Heart left ventricle (tissue), 16 donors: ENCODE results near the gene KRT2. TPM values are rescaled to one million over a fixed set of nuclear protein-coding genes. Genes with fewer than 3 reads are reported as not detected.

ENCODE experiments used
- ATAC-seq, 4 donors: fragments of 200-7000 bp; cut with Tn5 transposase; one replicate each; pipeline ENCODE4 v1.9.1; 2020 to 2022; ENCODE audit warnings: moderate library complexity in 4 of 4, mild to moderate bottlenecking in 3 of 4, moderate number of reproducible peaks in 1 of 4
- DNase-seq, 5 donors: peaks; one replicate each; pipeline ENCODE4 v3.0.0-alpha.2; 2020
- H3K27ac ChIP-seq, 12 donors: fragments of 200-600 bp; sonication (generic) in 4 of 12; one replicate each; pipeline versions ENCODE4 v1.5.0 to v1.8.0; 2016 to 2022; ENCODE audit warnings: mild to moderate bottlenecking in 2 of 12
- H3K27me3 ChIP-seq, 9 donors: fragments of 200-600 bp; sonication (generic) in 2 of 9; one replicate each; pipeline versions ENCODE4 v1.5.1 to v1.8.0; 2016 to 2022; ENCODE audit warnings: mild to moderate bottlenecking in 3 of 9
- H3K36me3 ChIP-seq, 9 donors: fragments of 200-600 bp; sonication (generic) in 2 of 9; one replicate each; pipeline versions ENCODE4 v1.5.0 to v1.8.0; 2018 to 2022; ENCODE audit warnings: mild to moderate bottlenecking in 2 of 9
- H3K4me1 ChIP-seq, 12 donors: fragments of 200-600 bp; sonication (generic) in 4 of 12; one replicate each; pipeline versions ENCODE4 v1.5.0 to v1.8.0; 2016 to 2022; ENCODE audit warnings: mild to moderate bottlenecking in 3 of 12
- H3K4me3 ChIP-seq, 12 donors: fragments of 200-600 bp; sonication (generic) in 4 of 12; one replicate each; pipeline versions ENCODE4 v1.5.0 to v1.8.0; 2017 to 2022; ENCODE audit warnings: mild to moderate bottlenecking in 9 of 12, moderate library complexity in 4 of 12
- H3K9me3 ChIP-seq, 12 donors: fragments of 200-600 bp; sonication (generic) in 4 of 12; one replicate each; pipeline versions ENCODE4 v1.5.0 to v1.8.0; 2016 to 2022; ENCODE audit warnings: mild to moderate bottlenecking in 1 of 12
- CTCF ChIP-seq, 12 donors: fragments of 200-600 bp; sonication (generic) in 4 of 12; IDR thresholded peaks; one replicate each; pipeline versions ENCODE4 v1.5.0 to v1.8.0; 2018 to 2022; ENCODE audit warnings: antibody characterized with exemption in 12 of 12, mild to moderate bottlenecking in 5 of 12
- POLR2A ChIP-seq, 2 donors: fragments of 450-650 bp; IDR thresholded peaks; one replicate each; pipeline ENCODE4 v1.6.1; 2017; ENCODE audit warnings: antibody characterized with exemption in 2 of 2, mild to moderate bottlenecking in 2 of 2, moderate library complexity in 2 of 2
- WGBS, 4 donors: extraction: QIAGEN DNeasy Blood & Tissue Kit in 2 of 4; methylation state at CpG; one replicate each; pipeline versions ENCODE4 v1.1.5 to v1.1.7; 2013 to 2018; 5-methylcytosine and 5-hydroxymethylcytosine counted together
- intact Hi-C, 10 donors: fragments of 100-400 bp; cut with DNase I; formaldehyde crosslinking; loops; one replicate each; pipeline versions ENCODE4 v1.11.1 to v1.14.2; 2022
- polyA plus RNA-seq, 2 donors: library from polyadenylated mRNA; stranded (reverse); fragments of 200-250 nt; gene quantifications; one replicate each; pipeline ENCODE4 v1.2.3, GENCODE V29; 2013
- total RNA-seq, 9 donors: library from RNA; depleted of rRNA in 2 of 9; stranded (reverse); fragments of >200 nt in 2 of 9; fragmentation: NEBNext Ultra II Directional in 3 of 9; extraction: Animal tissue kit (Norgen Biotek cat#: 25700) in 3 of 9; gene quantifications; one replicate each; pipeline versions ENCODE4 v1.1.0 to v1.2.4, GENCODE V29; 2016 to 2023
- donor health status: ischemic (EF 13 %, LVEDD 7.1; RV severe dilation, severe dysfunction).
- donor health status: healthy with polysubstance abuse.
- donor health status: DM: no; HTN: yes; CAD: no.
- donor health status: DM: no; HTN: no; CAD: no.
- donor health status: ischemic (EF 25% LVEDD 6.9; RV normal size, moderate dysfunction).
- donor health status: ischemic (EF 25% LVEDD 5.7; RV mildly dilated, moderate dysfunction).
- donor health status: healthy.
- donor health status: DM: yes; HTN: yes; CAD: no.
- donor health status: ischemic (EF 35%, LVEDD 5.7; RV mildly dilated, moderate dysfunction).
- donor health status: nonischemic (EF 11% LVEDD 7.7; RV severe dilation, severe dysfunction).
- donor health status: DM: yes; HTN: yes; CAD: no.
- donor health status: PGD.
- donor health status: ischemic (EF 29% LVEDD 5.4; RV normal size, mild dysfunction).
- donor health status: nonischemic (EF 23%, LVEDD 6.1; RV moderate dilation, normal function).

KRT2 gene
- total and polyA plus RNA-seq, 11 donors = not detected

GRCh38 chr12:52646613-52647012 is 5.4 kb downstream of the KRT2 start:
- H3K27ac ChIP-seq = no peak overlapping the region
- DNase-seq (no peak), ATAC-seq (no peak)
- no peak for TF ChIP-seq POLR2A (IDR thresholded peaks at IDR 0.05)
- no peak for TF ChIP-seq CTCF (IDR thresholded peaks at IDR 0.05)
- H3K27me3 ChIP-seq = peaks cover 0 to 12% (median 0%) of the 10 kb centered on the region in 9 donors
- intact Hi-C loops = no loop called here
- no peak overlapping the region for H3K4me3 ChIP-seq
- no peaks in the 10 kb centered on the region for H3K9me3 ChIP-seq
- no peaks in the 10 kb centered on the region for H3K4me1 ChIP-seq
- H3K36me3 ChIP-seq = no peaks in the 10 kb centered on the region
- WGBS, 4 donors = 86 to 89% (median 88%) methylated on average over 12 of the region's 12 CpGs

GRCh38 chr12:52645982-52646381 is 6.0 kb downstream of the KRT2 start:
- ATAC-seq = no peak
- H3K36me3 ChIP-seq = no peaks in the 10 kb centered on the region
- no peaks in the 10 kb centered on the region for H3K9me3 ChIP-seq
- H3K27ac ChIP-seq = peak overlapping the region in 1 of 12 donors; percentile 44
- no peak for DNase-seq
- TF ChIP-seq POLR2A (IDR thresholded peaks at IDR 0.05) = no peak
- no peak for TF ChIP-seq CTCF (IDR thresholded peaks at IDR 0.05)
- WGBS, 4 donors = 63 to 75% (median 69%) methylated on average over 4 of the region's 4 CpGs
- intact Hi-C loops = no loop called here
- H3K4me3 ChIP-seq = no peak overlapping the region
- H3K4me1 ChIP-seq = no peaks in the 10 kb centered on the region
- peaks cover 0 to 17% (median 0%) of the 10 kb centered on the region in 9 donors for H3K27me3 ChIP-seq

GRCh38 chr12:52645120-52645761 is 6.8 kb downstream of the KRT2 start:
- H3K27ac ChIP-seq = peak overlapping the region in 1 of 12 donors; percentile 48
- 71 to 80% (median 75%) methylated on average over 7 of the region's 7 CpGs for WGBS, 4 donors

GRCh38 chr12:52644078-52644415 is 8.0 kb downstream of the KRT2 start:
- intact Hi-C loops = no loop called here
- H3K4me1 ChIP-seq = no peaks in the 10 kb centered on the region
- no peak overlapping the region for H3K27ac ChIP-seq
- H3K4me3 ChIP-seq = no peak overlapping the region
- 72 to 90% (median 87%) methylated on average over 6 of the region's 6 CpGs for WGBS, 4 donors
- H3K36me3 ChIP-seq = no peaks in the 10 kb centered on the region
- no peak for TF ChIP-seq CTCF (IDR thresholded peaks at IDR 0.05)
- H3K27me3 ChIP-seq = peaks cover 0 to 22% (median 0%) of the 10 kb centered on the region in 9 donors
- no peak for ATAC-seq
- H3K9me3 ChIP-seq = no peaks in the 10 kb centered on the region
- no peak for DNase-seq

More at GRCh38 chr12:52645120-52645761, 6.8 kb downstream of the KRT2 start:
- Histone ChIP-seq H3K9me3 (no peaks in the 10 kb centered on the region), H3K36me3 (no peaks in the 10 kb centered on the region), H3K27me3 (peaks cover 0 to 17% (median 0%) of the 10 kb centered on the region in 9 donors), H3K4me3 (no peak overlapping the region), H3K4me1 (no peaks in the 10 kb centered on the region)
- DNase-seq = no peak
- TF ChIP-seq CTCF (IDR thresholded peaks at IDR 0.05) (no peak), POLR2A (IDR thresholded peaks at IDR 0.05) (no peak)
- peak in 1 of 4 donors; percentile 30 for ATAC-seq
- intact Hi-C loops = no loop called here
